Measurements from ENCODE around the gene HMGCL. TPM values are rescaled to one million over a fixed set of nuclear protein-coding genes. Genes with fewer than 3 reads are reported as not detected.
A peak's percentile ranks its signal among the peaks of the same experiment; 100 is the strongest.

Gene HMGCL
- total and polyA plus RNA-seq, 2 of the 13 experiments (the other 11 are each of a cell fraction or from before 2014, with no cell fraction given), result 21.3 to 41.4 TPM

DNA sequence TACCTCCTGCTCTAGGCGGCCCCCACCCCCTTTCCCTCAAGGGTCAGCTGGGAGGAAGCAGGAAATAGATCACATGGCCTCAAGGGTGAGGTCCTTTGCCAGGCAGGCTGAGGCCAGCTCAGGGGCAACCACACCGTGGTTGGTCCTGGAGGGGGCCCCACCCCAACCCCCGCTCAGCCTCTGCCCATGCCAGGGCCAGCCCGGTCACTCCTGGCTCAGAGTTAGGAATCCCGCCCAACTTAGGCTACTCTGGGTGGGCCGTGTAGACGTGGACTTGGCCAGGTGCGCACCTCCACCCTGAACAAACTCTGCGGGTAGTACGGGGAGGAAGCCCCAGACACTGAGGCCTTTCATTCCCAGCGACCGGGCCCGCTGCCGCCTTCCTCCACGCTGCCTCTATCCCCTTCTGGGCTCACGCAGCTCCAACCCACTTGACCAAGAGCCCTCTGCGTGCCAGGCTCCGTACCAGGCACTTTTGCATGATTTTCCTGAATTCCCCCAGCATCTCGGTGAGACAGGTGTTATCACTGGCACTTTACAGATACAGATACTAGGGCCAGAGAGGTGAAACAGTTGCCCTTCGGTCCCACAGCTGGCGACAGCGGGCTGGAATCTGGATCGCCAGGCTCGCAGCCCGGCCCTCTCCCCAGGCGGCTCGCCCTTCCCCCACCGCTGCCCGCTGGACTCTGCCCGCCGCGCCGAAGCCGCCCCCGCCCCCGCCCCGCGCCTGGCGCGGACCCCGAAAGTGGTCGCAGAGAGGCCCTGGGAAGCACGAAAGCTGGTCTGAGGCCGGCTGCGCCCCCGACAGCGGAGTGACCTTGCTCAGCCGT is 25.4 kb downstream of the HMGCL start (continued):
- TF ChIP-seq, protein P1, sequence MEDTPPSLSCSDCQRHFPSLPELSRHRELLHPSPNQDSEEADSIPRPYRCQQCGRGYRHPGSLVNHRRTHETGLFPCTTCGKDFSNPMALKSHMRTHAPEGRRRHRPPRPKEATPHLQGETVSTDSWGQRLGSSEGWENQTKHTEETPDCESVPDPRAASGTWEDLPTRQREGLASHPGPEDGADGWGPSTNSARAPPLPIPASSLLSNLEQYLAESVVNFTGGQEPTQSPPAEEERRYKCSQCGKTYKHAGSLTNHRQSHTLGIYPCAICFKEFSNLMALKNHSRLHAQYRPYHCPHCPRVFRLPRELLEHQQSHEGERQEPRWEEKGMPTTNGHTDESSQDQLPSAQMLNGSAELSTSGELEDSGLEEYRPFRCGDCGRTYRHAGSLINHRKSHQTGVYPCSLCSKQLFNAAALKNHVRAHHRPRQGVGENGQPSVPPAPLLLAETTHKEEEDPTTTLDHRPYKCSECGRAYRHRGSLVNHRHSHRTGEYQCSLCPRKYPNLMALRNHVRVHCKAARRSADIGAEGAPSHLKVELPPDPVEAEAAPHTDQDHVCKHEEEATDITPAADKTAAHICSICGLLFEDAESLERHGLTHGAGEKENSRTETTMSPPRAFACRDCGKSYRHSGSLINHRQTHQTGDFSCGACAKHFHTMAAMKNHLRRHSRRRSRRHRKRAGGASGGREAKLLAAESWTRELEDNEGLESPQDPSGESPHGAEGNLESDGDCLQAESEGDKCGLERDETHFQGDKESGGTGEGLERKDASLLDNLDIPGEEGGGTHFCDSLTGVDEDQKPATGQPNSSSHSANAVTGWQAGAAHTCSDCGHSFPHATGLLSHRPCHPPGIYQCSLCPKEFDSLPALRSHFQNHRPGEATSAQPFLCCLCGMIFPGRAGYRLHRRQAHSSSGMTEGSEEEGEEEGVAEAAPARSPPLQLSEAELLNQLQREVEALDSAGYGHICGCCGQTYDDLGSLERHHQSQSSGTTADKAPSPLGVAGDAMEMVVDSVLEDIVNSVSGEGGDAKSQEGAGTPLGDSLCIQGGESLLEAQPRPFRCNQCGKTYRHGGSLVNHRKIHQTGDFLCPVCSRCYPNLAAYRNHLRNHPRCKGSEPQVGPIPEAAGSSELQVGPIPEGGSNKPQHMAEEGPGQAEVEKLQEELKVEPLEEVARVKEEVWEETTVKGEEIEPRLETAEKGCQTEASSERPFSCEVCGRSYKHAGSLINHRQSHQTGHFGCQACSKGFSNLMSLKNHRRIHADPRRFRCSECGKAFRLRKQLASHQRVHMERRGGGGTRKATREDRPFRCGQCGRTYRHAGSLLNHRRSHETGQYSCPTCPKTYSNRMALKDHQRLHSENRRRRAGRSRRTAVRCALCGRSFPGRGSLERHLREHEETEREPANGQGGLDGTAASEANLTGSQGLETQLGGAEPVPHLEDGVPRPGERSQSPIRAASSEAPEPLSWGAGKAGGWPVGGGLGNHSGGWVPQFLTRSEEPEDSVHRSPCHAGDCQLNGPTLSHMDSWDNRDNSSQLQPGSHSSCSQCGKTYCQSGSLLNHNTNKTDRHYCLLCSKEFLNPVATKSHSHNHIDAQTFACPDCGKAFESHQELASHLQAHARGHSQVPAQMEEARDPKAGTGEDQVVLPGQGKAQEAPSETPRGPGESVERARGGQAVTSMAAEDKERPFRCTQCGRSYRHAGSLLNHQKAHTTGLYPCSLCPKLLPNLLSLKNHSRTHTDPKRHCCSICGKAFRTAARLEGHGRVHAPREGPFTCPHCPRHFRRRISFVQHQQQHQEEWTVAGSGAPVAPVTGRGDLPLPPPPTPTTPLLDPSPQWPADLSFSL (CRISPR knock-in tag; IDR thresholded peaks at IDR 0.05), result no peak
- peak; percentile 59; the same call in 1 of the 2 replicates for TF ChIP-seq ZBTB20 (CRISPR knock-in tag; IDR thresholded peaks at IDR 0.05; ENCODE audit: borderline replicate concordance, low read depth)
- no peak for TF ChIP-seq RBAK (CRISPR knock-in tag; IDR thresholded peaks at IDR 0.05)
- TF ChIP-seq KDM1A (CRISPR knock-in tag; IDR thresholded peaks at IDR 0.05), result no peak
- no peak for TF ChIP-seq MAFK (conservative IDR thresholded peaks at IDR 0.05 in 1 of 2, IDR thresholded peaks at IDR 0.05 in 1 of 2; ENCODE audit: low read length in 2 of 2)
- TF ChIP-seq ZNF296 (CRISPR knock-in tag; conservative IDR thresholded peaks at IDR 0.05), result no peak; the same call in 1 of the 2 replicates
- no peak for TF ChIP-seq MTA3 (CRISPR knock-in tag; IDR thresholded peaks at IDR 0.05)
- TF ChIP-seq EHMT2 (IDR thresholded peaks at IDR 0.05; ENCODE audit: borderline replicate concordance, low read depth, low read length), result no peak
- TF ChIP-seq, protein P2, sequence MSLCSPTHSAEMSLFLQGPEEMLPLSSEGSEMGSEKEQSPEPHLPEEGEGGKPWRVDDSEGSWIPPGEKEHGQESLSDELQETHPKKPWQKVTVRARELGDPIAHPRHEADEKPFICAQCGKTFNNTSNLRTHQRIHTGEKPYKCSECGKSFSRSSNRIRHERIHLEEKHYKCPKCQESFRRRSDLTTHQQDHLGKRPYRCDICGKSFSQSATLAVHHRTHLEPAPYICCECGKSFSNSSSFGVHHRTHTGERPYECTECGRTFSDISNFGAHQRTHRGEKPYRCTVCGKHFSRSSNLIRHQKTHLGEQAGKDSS (CRISPR knock-in tag; IDR thresholded peaks at IDR 0.05; ENCODE audit: borderline replicate concordance, low read depth), result no peak
- TF ChIP-seq ZFP62 (CRISPR knock-in tag; IDR thresholded peaks at IDR 0.05), result no peak
- peak; percentile 71 for TF ChIP-seq GATAD1 (CRISPR knock-in tag; IDR thresholded peaks at IDR 0.05)
- no peak for TF ChIP-seq ZSCAN30 (CRISPR knock-in tag; IDR thresholded peaks at IDR 0.05)
- TF ChIP-seq ETV5 (CRISPR knock-in tag; IDR thresholded peaks at IDR 0.05; ENCODE audit: borderline replicate concordance), result peak; percentile 84; the same call in 1 of the 2 replicates
- TF ChIP-seq ZBTB8A (CRISPR knock-in tag; IDR thresholded peaks at IDR 0.05; ENCODE audit: borderline replicate concordance, low read depth), result no peak
- TF ChIP-seq ZNF160 (CRISPR knock-in tag; IDR thresholded peaks at IDR 0.05), result no peak
- peak; percentile 51; the same call in 1 of the 2 replicates for TF ChIP-seq ZFX (CRISPR knock-in tag; IDR thresholded peaks at IDR 0.05; ENCODE audit: low read depth)
- no peak for TF ChIP-seq FOXA1 (IDR thresholded peaks at IDR 0.05)
- no peak for TF ChIP-seq FOXA1 (CRISPR knock-in tag; IDR thresholded peaks at IDR 0.05)
- no peak for TF ChIP-seq ZNF253 (CRISPR knock-in tag; IDR thresholded peaks at IDR 0.05; ENCODE audit: borderline replicate concordance)
- TF ChIP-seq KAT7 (CRISPR knock-in tag; IDR thresholded peaks at IDR 0.05; ENCODE audit: borderline replicate concordance), result no peak
- no peak for TF ChIP-seq GPN1 (CRISPR knock-in tag; IDR thresholded peaks at IDR 0.05; ENCODE audit: borderline replicate concordance)
